ENCODE results near the gene GOLGA2.

GRCh38 chr9:128208386-128208785 is 67.4 kb downstream of the GOLGA2 start:
- TF ChIP-seq POLR2AphosphoS5 (IDR thresholded peaks at IDR 0.05; ENCODE audit: low read depth, low read length) (no peak), POLR2A (IDR thresholded peaks at IDR 0.05; ENCODE audit: low read depth, low read length) (no peak)

Measured in GM12892 (cell line).